Endodermal cell (in vitro differentiated cells): ENCODE measurements around the gene ANKRD40. TPM values are rescaled to one million over a fixed set of nuclear protein-coding genes. Genes with fewer than 3 reads are reported as not detected.
A peak's percentile ranks its signal among the peaks of the same experiment; 100 is the strongest.
"Not testable (repeated sequence)": the region's sequence is repeated elsewhere in the genome, so short reads cannot be mapped to it uniquely, and the experiment has no call there.

Source experiments
- DNase-seq: peaks from one replicate; pipeline ENCODE4 v3.0.0-alpha.2; 2017
- H3K27ac ChIP-seq: 2 replicates; pipeline ENCODE4 v1.5.1; 2013; ENCODE audit warnings: mild to moderate bottlenecking, low read depth, low read length, moderate library complexity
- H3K27me3 ChIP-seq: 2 replicates; pipeline ENCODE4 v1.6.1; 2013; ENCODE audit warnings: mild to moderate bottlenecking, low read length, moderate library complexity; ENCODE audit not compliant: insufficient read depth, control insufficient read depth, poor library complexity, severe bottlenecking
- H3K36me3 ChIP-seq: 2 replicates; pipeline ENCODE4 v1.7.0; 2013; ENCODE audit warnings: mild to moderate bottlenecking, low read length, moderate library complexity; ENCODE audit not compliant: control insufficient read depth, insufficient read depth
- H3K4me1 ChIP-seq: one replicate; pipeline ENCODE4 v1.7.0; 2013; ENCODE audit warnings: low read length; ENCODE audit not compliant: control insufficient read depth, insufficient read depth
- H3K4me3 ChIP-seq: 2 replicates; pipeline ENCODE4 v1.5.1; 2013; ENCODE audit warnings: mild to moderate bottlenecking, low read length, moderate library complexity
- H3K9ac ChIP-seq: 2 replicates; pipeline ENCODE4 v1.6.1; 2013; ENCODE audit warnings: mild to moderate bottlenecking, low read length, moderate library complexity; ENCODE audit not compliant: poor library complexity, severe bottlenecking; ENCODE audit errors: extremely low read depth
- H3K9me3 ChIP-seq: 2 replicates; pipeline ENCODE4 v1.6.1; 2013; ENCODE audit warnings: mild to moderate bottlenecking, low read length, moderate library complexity; ENCODE audit not compliant: control insufficient read depth
- H3K27ac Mint-ChIP-seq: 2 replicates; pipeline ENCODE4 v1.8.0; 2020; ENCODE audit warnings: mixed read lengths
- H3K27me3 Mint-ChIP-seq: 2 replicates; pipeline ENCODE4 v1.8.0; 2021; ENCODE audit warnings: mild to moderate bottlenecking, mixed read lengths; ENCODE audit not compliant: insufficient read depth
- H3K36me3 Mint-ChIP-seq: 2 replicates; pipeline ENCODE4 v1.8.0; 2020; ENCODE audit warnings: low read depth, mixed read lengths
- H3K4me1 Mint-ChIP-seq: 2 replicates; pipeline ENCODE4 v1.8.0; 2020; ENCODE audit warnings: mixed read lengths
- H3K4me3 Mint-ChIP-seq: 2 replicates; pipeline ENCODE4 v1.8.0; 2020; ENCODE audit warnings: mild to moderate bottlenecking, moderate library complexity, mixed read lengths
- H3K9me3 Mint-ChIP-seq: 2 replicates; pipeline ENCODE4 v1.8.0; 2020; ENCODE audit warnings: mild to moderate bottlenecking, mixed read lengths
- WGBS, 2 experiments: methylation state at CpG; one replicate each; pipeline versions ENCODE4 v1.1.5 to v1.1.7; 2013; ENCODE audit warnings: missing lambda C conversion rate in 2 of 2, mixed read lengths in 1 of 2; ENCODE audit not compliant: insufficient coverage in 1 of 2, insufficient read length in 1 of 2; 5-methylcytosine and 5-hydroxymethylcytosine counted together
- total RNA-seq, 2 donors: library from RNA; stranded (reverse); fragmentation: NEBNext Ultra II Directional in 1 of 2; extraction: Animal tissue kit (Norgen Biotek cat#: 25700) in 1 of 2; gene quantifications; 2 replicates in 1 of 2; 3 replicates in 1 of 2; pipeline ENCODE4 v1.2.1, GENCODE V29; 2021
- TF ChIP-seq, protein P1 (sequence below): fragments of 200-600 bp; sonication (generic); conservative IDR thresholded peaks from 2 replicates; pipeline ENCODE4 v1.5.0; 2021; ENCODE audit warnings: antibody characterized with exemption, mild to moderate bottlenecking

ANKRD40 gene
- total RNA-seq, 2 donors from 2014 or later = 44.9 to 60.3 TPM

GRCh38 chr17:50682441-50682840, 25.3 kb downstream of the ANKRD40 start:
- Mint-ChIP-seq H3K27ac (no peak overlapping the region), H3K9me3 (no peaks in the 10 kb centered on the region), H3K4me3 (no peak overlapping the region), H3K36me3 (no peaks in the 10 kb centered on the region), H3K4me1 (peaks cover 18% of the 10 kb centered on the region), H3K27me3 (no peaks in the 10 kb centered on the region)
- no peaks in the 10 kb centered on the region for H3K36me3 ChIP-seq
- H3K4me1 ChIP-seq = peaks cover 8% of the 10 kb centered on the region
- H3K4me3 ChIP-seq = no peak overlapping the region
- no peak overlapping the region for H3K27ac ChIP-seq
- H3K27me3 ChIP-seq = no peaks in the 10 kb centered on the region
- no peak overlapping the region for H3K9ac ChIP-seq
- no peak for DNase-seq
- 96 to 100% methylated on average over 1 to 3 of the region's 3 CpGs for WGBS, 2 experiments
- H3K9me3 ChIP-seq = no peaks in the 10 kb centered on the region
- TF ChIP-seq, protein P1, sequence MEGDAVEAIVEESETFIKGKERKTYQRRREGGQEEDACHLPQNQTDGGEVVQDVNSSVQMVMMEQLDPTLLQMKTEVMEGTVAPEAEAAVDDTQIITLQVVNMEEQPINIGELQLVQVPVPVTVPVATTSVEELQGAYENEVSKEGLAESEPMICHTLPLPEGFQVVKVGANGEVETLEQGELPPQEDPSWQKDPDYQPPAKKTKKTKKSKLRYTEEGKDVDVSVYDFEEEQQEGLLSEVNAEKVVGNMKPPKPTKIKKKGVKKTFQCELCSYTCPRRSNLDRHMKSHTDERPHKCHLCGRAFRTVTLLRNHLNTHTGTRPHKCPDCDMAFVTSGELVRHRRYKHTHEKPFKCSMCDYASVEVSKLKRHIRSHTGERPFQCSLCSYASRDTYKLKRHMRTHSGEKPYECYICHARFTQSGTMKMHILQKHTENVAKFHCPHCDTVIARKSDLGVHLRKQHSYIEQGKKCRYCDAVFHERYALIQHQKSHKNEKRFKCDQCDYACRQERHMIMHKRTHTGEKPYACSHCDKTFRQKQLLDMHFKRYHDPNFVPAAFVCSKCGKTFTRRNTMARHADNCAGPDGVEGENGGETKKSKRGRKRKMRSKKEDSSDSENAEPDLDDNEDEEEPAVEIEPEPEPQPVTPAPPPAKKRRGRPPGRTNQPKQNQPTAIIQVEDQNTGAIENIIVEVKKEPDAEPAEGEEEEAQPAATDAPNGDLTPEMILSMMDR = no peak

- peaks cover 17% of the 10 kb centered on the region for H3K4me1 Mint-ChIP-seq
- Histone ChIP-seq H3K27me3 (no peaks in the 10 kb centered on the region), H3K36me3 (no peaks in the 10 kb centered on the region), H3K9me3 (no peaks in the 10 kb centered on the region), H3K4me1 (peaks cover 8% of the 10 kb centered on the region), H3K4me3 (no peak overlapping the region), H3K9ac (no peak overlapping the region), H3K27ac (no peak overlapping the region)
- H3K27me3 Mint-ChIP-seq = no peaks in the 10 kb centered on the region
- H3K27ac Mint-ChIP-seq = no peak overlapping the region
- TF ChIP-seq, protein P1 = peak; percentile 72
- H3K4me3 Mint-ChIP-seq = no peak overlapping the region
- no peaks in the 10 kb centered on the region for H3K9me3 Mint-ChIP-seq
- no peaks in the 10 kb centered on the region for H3K36me3 Mint-ChIP-seq
- DNase-seq = no peak
- 81 to 87% methylated on average over 23 to 27 of the region's 27 CpGs for WGBS, 2 experiments
Observed at GRCh38 chr17:50681263-50682200, 26.2 kb downstream of the ANKRD40 start.

DNA sequence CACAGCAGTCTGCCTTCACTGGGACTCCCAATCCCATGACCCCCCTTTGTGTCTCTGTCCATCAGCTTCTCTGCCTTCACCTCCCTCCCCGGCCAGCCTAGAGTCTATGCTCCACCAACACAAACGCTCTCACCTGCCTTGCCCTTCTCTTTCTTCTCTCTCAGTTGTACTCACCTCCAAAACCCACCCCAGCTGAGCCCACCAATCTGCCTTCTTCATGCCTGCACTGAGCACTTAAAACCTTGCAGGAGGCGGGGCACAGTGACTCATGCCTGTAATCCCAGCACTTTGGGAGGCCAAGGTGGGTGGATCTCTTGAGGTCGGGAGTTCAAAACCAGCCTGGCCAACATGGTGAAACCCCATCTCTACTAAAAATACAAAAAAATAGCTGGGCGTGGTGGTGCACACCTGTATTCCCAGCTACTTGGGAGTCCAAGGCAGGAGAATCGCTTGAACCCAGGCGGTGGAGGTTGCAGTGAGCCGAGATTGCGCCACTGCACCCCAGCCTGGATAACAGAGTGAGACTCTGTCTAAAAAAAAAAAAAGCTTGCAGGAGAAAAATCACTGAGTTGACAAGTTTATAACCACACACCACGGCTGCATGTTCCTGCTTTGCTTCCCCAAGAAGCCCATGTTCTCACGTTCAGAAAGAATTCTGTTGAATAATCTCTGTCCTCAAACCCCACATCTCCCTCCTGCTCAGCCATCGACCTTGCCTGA, 27.0 kb downstream of the ANKRD40 start:
- not testable (repeated sequence) for H3K27ac Mint-ChIP-seq, DNase-seq, H3K36me3 Mint-ChIP-seq, H3K27ac ChIP-seq, H3K4me3 Mint-ChIP-seq, H3K36me3 ChIP-seq, H3K9me3 ChIP-seq, H3K9ac ChIP-seq, H3K27me3 Mint-ChIP-seq, H3K4me1 ChIP-seq, H3K4me3 ChIP-seq, H3K9me3 Mint-ChIP-seq, H3K27me3 ChIP-seq
- 87% methylated on average over 10 to 12 of the region's 12 CpGs for WGBS, 2 experiments
- peaks cover 12% of the 10 kb centered on the region for H3K4me1 Mint-ChIP-seq
